Left ventricle myocardium inferior (tissue), 1 donor: ENCODE measurements around the gene PFKL. TPM values are rescaled to one million over a fixed set of nuclear protein-coding genes. Genes with fewer than 3 reads are reported as not detected.

Experiments
- DNase-seq: peaks from one replicate; pipeline ENCODE4 v3.0.0-alpha.2; 2020
- H3K27ac ChIP-seq: fragments of 200-600 bp; replicated peaks from 2 replicates; pipeline ENCODE4 v1.8.0; 2021
- H3K27me3 ChIP-seq: fragments of 200-600 bp; 2 replicates; pipeline ENCODE4 v1.8.0; 2021; ENCODE audit warnings: low read depth
- H3K36me3 ChIP-seq: fragments of 200-600 bp; 2 replicates; pipeline ENCODE4 v1.8.0; 2021
- H3K4me1 ChIP-seq: fragments of 200-600 bp; 2 replicates; pipeline ENCODE4 v1.8.0; 2021
- H3K4me3 ChIP-seq: fragments of 200-600 bp; 2 replicates; pipeline ENCODE4 v1.8.0; 2021; ENCODE audit warnings: mild to moderate bottlenecking, moderate library complexity
- H3K9me3 ChIP-seq: fragments of 200-600 bp; replicated peaks from 2 replicates; pipeline ENCODE4 v1.8.0; 2021
- CTCF ChIP-seq: fragments of 200-600 bp; IDR thresholded peaks from 2 replicates; pipeline ENCODE4 v1.8.0; 2021; ENCODE audit warnings: antibody characterized with exemption, mild to moderate bottlenecking, borderline replicate concordance
- intact Hi-C: fragments of 100-400 bp; cut with micrococcal nuclease; formaldehyde crosslinking; loops from one replicate; pipeline ENCODE4 v1.11.0; 2022
- total RNA-seq: library from RNA; stranded (reverse); fragmentation: NEBNext Ultra II Directional; extraction: Animal tissue kit (Norgen Biotek cat#: 25700); gene quantifications from one replicate; pipeline ENCODE4 v1.2.1, GENCODE V29; 2021
- donor health status: DM: no; HTN: yes; CAD: no; lungs with severe emphysema.

PFKL gene
- total RNA-seq, 1 donor from 2014 or later = 47.7 TPM

- intact Hi-C loops = no loop called here
- DNase-seq = no peak
- H3K4me1 ChIP-seq = no peaks in the 10 kb centered on the region
- no peak overlapping the region for H3K4me3 ChIP-seq
- H3K36me3 ChIP-seq = peaks cover 92% of the 10 kb centered on the region
- H3K27ac ChIP-seq = no peak overlapping the region
- no peak for TF ChIP-seq CTCF
- H3K27me3 ChIP-seq = no peaks in the 10 kb centered on the region
- no peaks in the 10 kb centered on the region for H3K9me3 ChIP-seq
Measured at GRCh38 chr21:44317871-44318270, 18.0 kb downstream of the PFKL start.

GRCh38 chr21:44318489-44319285, 18.8 kb downstream of the PFKL start:
- no peak overlapping the region for H3K4me3 ChIP-seq
- intact Hi-C loops = no loop called here
- H3K9me3 ChIP-seq = no peaks in the 10 kb centered on the region
- no peak for DNase-seq
- no peaks in the 10 kb centered on the region for H3K4me1 ChIP-seq
- no peaks in the 10 kb centered on the region for H3K27me3 ChIP-seq
- peaks cover 91% of the 10 kb centered on the region for H3K36me3 ChIP-seq
- TF ChIP-seq CTCF = no peak
- H3K27ac ChIP-seq = no peak overlapping the region

- intact Hi-C loops = no loop called here
- DNase-seq = no peak
- H3K9me3 ChIP-seq = no peaks in the 10 kb centered on the region
- TF ChIP-seq CTCF = no peak
- H3K27me3 ChIP-seq = no peaks in the 10 kb centered on the region
- no peaks in the 10 kb centered on the region for H3K4me1 ChIP-seq
- H3K4me3 ChIP-seq = no peak overlapping the region
- H3K27ac ChIP-seq = no peak overlapping the region
- peaks cover 93% of the 10 kb centered on the region for H3K36me3 ChIP-seq
Measured at GRCh38 chr21:44319407-44320065, 19.7 kb downstream of the PFKL start.

GRCh38 chr21:44320847-44321246, 21.0 kb downstream of the PFKL start:
- peaks cover 95% of the 10 kb centered on the region for H3K36me3 ChIP-seq
- H3K27ac ChIP-seq = no peak overlapping the region
- intact Hi-C loops = no loop called here
- no peak for DNase-seq
- TF ChIP-seq CTCF = no peak
- no peak overlapping the region for H3K4me3 ChIP-seq
- H3K27me3 ChIP-seq = no peaks in the 10 kb centered on the region
- no peaks in the 10 kb centered on the region for H3K4me1 ChIP-seq
- H3K9me3 ChIP-seq = no peaks in the 10 kb centered on the region

- Histone ChIP-seq H3K4me3 (no peak overlapping the region), H3K9me3 (no peaks in the 10 kb centered on the region), H3K27me3 (no peaks in the 10 kb centered on the region), H3K27ac (no peak overlapping the region), H3K4me1 (no peaks in the 10 kb centered on the region), H3K36me3 (peaks cover 97% of the 10 kb centered on the region)
- TF ChIP-seq CTCF = no peak
- intact Hi-C loops = no loop called here
- DNase-seq = no peak
Measured at GRCh38 chr21:44321846-44322450, 22.1 kb downstream of the PFKL start.
